K562 (cell line): ENCODE data around the gene PPIF. TPM values are rescaled to one million over a fixed set of nuclear protein-coding genes. Genes with fewer than 3 reads are reported as not detected.

Experiments used
- ATAC-seq: fragments of 200-7000 bp; cut with Tn5 transposase; 3 replicates; pipeline ENCODE4 v1.9.1; 2020; ENCODE audit warnings: moderate library complexity
- BruUV-seq: library from RNA; stranded (reverse); fragments of 400-500 nt; replicated peaks from 2 replicates; lab custom pipeline; 2021; lab: Mats Ljungman, UMichigan
- CTCF ChIA-PET: fragments of 300-600 bp; formaldehyde crosslinking; extraction: SDS; loops from one replicate; lab custom pipeline; 2021; ENCODE audit warnings: low intra/inter-chr PET ratio; lab: Yijun Ruan, JAX
- POLR2A ChIA-PET: fragments of 300-600, 350-650 bp; sonication (Branson Sonifier 250); formaldehyde crosslinking; extraction: SDS; loops from one replicate; lab custom pipeline; 2021; ENCODE audit warnings: antibody characterized with exemption, inconsistent platforms; lab: Yijun Ruan, JAX
- DNase-seq, 4 experiments: peaks; one replicate each; pipeline versions ENCODE4 v3.0.0 to v3.0.0-alpha.2; 2011 to 2018; ENCODE audit warnings: low spot score in 3 of 4, mixed read lengths in 3 of 4; ENCODE audit errors: extremely low read depth in 1 of 4
- FAIRE-seq: peaks from 2 replicates; lab custom pipeline; 2011; peaks lifted over from hg19 to GRCh38; lab: Jason Lieb, UNC
- H2AFZ ChIP-seq: 2 replicates; pipeline ENCODE4 v1.6.0; 2011; ENCODE audit warnings: low read depth, low read length, control low read depth, inconsistent platforms
- H3K27ac ChIP-seq: fragments of 200-600 bp; 3 replicates; pipeline ENCODE4 v1.8.0; 2011; ENCODE audit warnings: low read depth, mild to moderate bottlenecking, control low read depth, inconsistent platforms, low read length, moderate library complexity, mixed read lengths; ENCODE audit errors: extremely low read depth
- H3K27me3 ChIP-seq, 2 experiments: fragments of 300-600 bp in 1 of 2; 2 replicates in 1 of 2; 3 replicates in 1 of 2; pipeline versions ENCODE4 v1.6.0 to v1.8.0; 2011; ENCODE audit warnings: inconsistent platforms in 2 of 2, low read length in 2 of 2, mild to moderate bottlenecking in 1 of 2, mixed read lengths in 1 of 2, moderate library complexity in 1 of 2; ENCODE audit not compliant: control insufficient read depth in 2 of 2, insufficient read depth in 2 of 2
- H3K36me3 ChIP-seq: fragments of 300-600 bp; 3 replicates; pipeline ENCODE4 v1.8.0; 2011; ENCODE audit warnings: mild to moderate bottlenecking, low read length, inconsistent platforms; ENCODE audit not compliant: control insufficient read depth, insufficient read depth
- H3K4me1 ChIP-seq, 2 experiments: fragments of 200-600 bp in 1 of 2; replicated peaks in 1 of 2; 2 replicates in 1 of 2; 3 replicates in 1 of 2; pipeline versions ENCODE4 v1.5.1 to v1.8.0; 2011; ENCODE audit warnings: inconsistent platforms in 2 of 2, low read length in 2 of 2, mild to moderate bottlenecking in 1 of 2, mixed read lengths in 1 of 2, moderate library complexity in 1 of 2; ENCODE audit not compliant: control insufficient read depth in 2 of 2, insufficient read depth in 2 of 2
- H3K4me2 ChIP-seq: 2 replicates; pipeline ENCODE4 v1.6.1; 2011; ENCODE audit warnings: low read length, control low read depth, inconsistent platforms, mixed read lengths; ENCODE audit not compliant: insufficient read depth
- H3K4me3 ChIP-seq: fragments of 200-600 bp; sonication (generic), shearing (Covaris generic); 2 replicates; pipeline ENCODE4 v1.5.1; 2016; ENCODE audit warnings: control low read depth, inconsistent platforms
- H3K79me2 ChIP-seq: fragments of 200-600 bp; 3 replicates; pipeline ENCODE4 v1.8.0; 2011; ENCODE audit warnings: low read length, inconsistent platforms; ENCODE audit not compliant: control insufficient read depth, insufficient read depth
- H3K9ac ChIP-seq, 2 experiments: 2 replicates each; pipeline versions ENCODE4 v1.6.0 to v1.6.1; 2011; ENCODE audit warnings: low read depth in 2 of 2, low read length in 2 of 2, control low read depth in 1 of 2, inconsistent platforms in 1 of 2, mild to moderate bottlenecking in 1 of 2, mixed read lengths in 1 of 2; ENCODE audit not compliant: insufficient read depth in 1 of 2
- H3K9me1 ChIP-seq: one replicate; pipeline ENCODE4 v1.6.0; 2011; ENCODE audit warnings: inconsistent platforms, mild to moderate bottlenecking, low read length, moderate library complexity; ENCODE audit not compliant: control insufficient read depth, insufficient read depth
- H3K9me3 ChIP-seq: replicated peaks from 2 replicates; pipeline ENCODE4 v1.5.1; 2011; ENCODE audit warnings: low read depth, low read length, inconsistent platforms; ENCODE audit not compliant: control insufficient read depth, insufficient read depth
- H4K20me1 ChIP-seq: replicated peaks from 2 replicates; pipeline ENCODE4 v1.6.1; 2011; ENCODE audit warnings: low read length, inconsistent platforms, mixed read lengths; ENCODE audit not compliant: control insufficient read depth, insufficient read depth
- AFF1 ChIP-seq, 2 experiments: fragments of 450-650 bp; IDR thresholded peaks; 2 replicates each; pipeline ENCODE4 v1.6.1; 2018; ENCODE audit warnings: mild to moderate bottlenecking in 2 of 2, low read depth in 1 of 2; ENCODE audit not compliant: partially characterized antibody in 2 of 2
- ARID1B ChIP-seq: fragments of 450-650 bp; IDR thresholded peaks from 2 replicates; pipeline ENCODE4 v1.6.1; 2016; ENCODE audit warnings: antibody characterized with exemption, mild to moderate bottlenecking, inconsistent platforms
- FOXA1 ChIP-seq: fragments of 450-650 bp; IDR thresholded peaks from 2 replicates; pipeline ENCODE4 v1.6.1; 2016; ENCODE audit warnings: mild to moderate bottlenecking, borderline replicate concordance
- MAFG ChIP-seq: fragments of 450-650 bp; conservative IDR thresholded peaks from 2 replicates; pipeline ENCODE4 v1.6.1; 2016; ENCODE audit warnings: missing genetic modification characterization, missing compliant biosample characterization
- NCOA1 ChIP-seq: fragments of 450-650 bp; IDR thresholded peaks from 2 replicates; pipeline ENCODE4 v1.6.1; 2016; ENCODE audit warnings: low read depth
- NEUROD1 ChIP-seq: fragments of 150-350 bp; IDR thresholded peaks from 2 replicates; pipeline ENCODE4 v1.6.1; 2014; ENCODE audit warnings: borderline replicate concordance, low read length, low read depth; ENCODE audit not compliant: partially characterized antibody
- XRCC4 ChIP-seq: IDR thresholded peaks from one replicate; pipeline ENCODE4 v1.6.1; 2011; ENCODE audit not compliant: insufficient read depth, insufficient read length; ENCODE audit errors: extremely low read depth
- WGBS: fragments of 100-300 bp; shearing (Covaris generic); methylation state at CpG from one replicate; pipeline ENCODE4 v1.1.6; 2016; ENCODE audit warnings: low coverage, mixed read lengths; ENCODE audit not compliant: insufficient coverage; ENCODE audit errors: missing lambda C conversion rate; 5-methylcytosine and 5-hydroxymethylcytosine counted together
- in situ Hi-C: fragments of 300-500 bp; cut with MboI; formaldehyde crosslinking; loops from 4 replicates; pipeline ENCODE4 v1.15.0; 2018; ENCODE audit warnings: inconsistent platforms, mixed read lengths
- intact Hi-C: fragments of 100-400 bp; cut with micrococcal nuclease; formaldehyde crosslinking; loops from 2 replicates; pipeline ENCODE4 v1.14.2; 2022
- polyA plus RNA-seq, 8 experiments: library from polyadenylated mRNA; depleted of rRNA in 4 of 8; stranded (reverse) in 5 of 8; unstranded in 3 of 8; fragments of >200 nt; fragmentation: Nextera tagmentation in 2 of 8; fragmentation: Illumina TruSeq in 1 of 8; extraction: Ambion mirVana in 2 of 8; extraction: Trizol in 1 of 8; gene quantifications; 2 replicates each; pipeline versions ENCODE4 v1.2.1 to v1.2.3, GENCODE V29; 2011 to 2014; ENCODE audit warnings: inconsistent platforms in 1 of 8, missing spikeins in 1 of 8
- total RNA-seq, 7 experiments: library from RNA; depleted of rRNA in 6 of 7; stranded (reverse); fragments of >200 nt in 6 of 7; fragmentation: Illumina TruSeq in 2 of 7; extraction: Trizol in 2 of 7; gene quantifications; 2 replicates each; pipeline versions ENCODE4 v1.2.1 to v1.2.3, GENCODE V29; 2011 to 2021; ENCODE audit warnings: low replicate concordance in 1 of 7

The PPIF gene
- total and polyA plus RNA-seq, 9 of the 15 experiments (the other 6 are each of a cell fraction or from before 2014, with no cell fraction given): 40.9 to 287 (median 117) TPM

GRCh38 chr10:79359816-79360498, 12.7 kb downstream of the PPIF start:
- H4K20me1 ChIP-seq: no peaks in the 10 kb centered on the region; the same call in 1 of the 2 replicates

More at GRCh38 chr10:79359816-79360498, 12.7 kb downstream of the PPIF start:
- H3K4me1 ChIP-seq: no peaks in the 10 kb centered on the region
- peaks cover 10% of the 10 kb centered on the region for H3K36me3 ChIP-seq
- TF ChIP-seq NEUROD1: no peak
- no peak for TF ChIP-seq AFF1 (IDR thresholded peaks at IDR 0.05; ENCODE audit: low read depth in 1 of 2, partially characterized antibody in 2 of 2)
- no peak for TF ChIP-seq ARID1B
- no peak for TF ChIP-seq XRCC4
- no peak for TF ChIP-seq NCOA1
- TF ChIP-seq FOXA1: no peak
- no peak for TF ChIP-seq MAFG (tag)
- intact Hi-C loops: no loop called here
- FAIRE-seq (no peak), ATAC-seq (no peak), DNase-seq (no peak)
- CTCF ChIA-PET: no interaction called here
- H3K9me3 ChIP-seq: no peaks in the 10 kb centered on the region
- no peak overlapping the region for H3K4me2 ChIP-seq
- no peak overlapping the region for H2AFZ ChIP-seq
- in situ Hi-C loops: no loop called here
- POLR2A ChIA-PET: interaction anchor here (0.6 to 3.6 kb wide), 4 partner anchors 12 to 1614 kb away, joined by 3 to 16 read pairs (median 4); no protein-coding TSS in a partner anchor
- no peaks in the 10 kb centered on the region for H3K79me2 ChIP-seq
- no peaks in the 10 kb centered on the region for H3K9me1 ChIP-seq
- 0 out of 5 replicates have a peak, but pooled peaks cover 0 to 2% of the 10 kb centered on the region in 2 experiments for H3K27me3 ChIP-seq
- H3K9ac ChIP-seq: no peak overlapping the region
- H3K4me3 ChIP-seq: no peak overlapping the region
- no peak overlapping the region for H3K27ac ChIP-seq
- WGBS: 49% methylated on average over 5 of the region's 6 CpGs
- no TSS peak for BruUV-seq
